Mesendoderm (in vitro differentiated cells): ENCODE data around the gene CDK5RAP2.

Source experiments
- DNase-seq: peaks from one replicate; pipeline ENCODE4 v3.0.0; 2013
- H2AK5ac ChIP-seq: 2 replicates; pipeline ENCODE4 v1.6.1; 2013; ENCODE audit warnings: low read length, inconsistent platforms
- H2BK120ac ChIP-seq: 2 replicates; pipeline ENCODE4 v1.6.1; 2013; ENCODE audit warnings: low read depth, mild to moderate bottlenecking, low read length, moderate library complexity, mixed read lengths
- H2BK15ac ChIP-seq: replicated peaks from 2 replicates; pipeline ENCODE4 v1.6.1; 2013; ENCODE audit warnings: low read depth, mild to moderate bottlenecking, moderate library complexity
- H2BK5ac ChIP-seq: 2 replicates; pipeline ENCODE4 v1.6.1; 2013; ENCODE audit warnings: low read length, inconsistent platforms
- H3K18ac ChIP-seq: 2 replicates; pipeline ENCODE4 v1.6.1; 2013; ENCODE audit warnings: mild to moderate bottlenecking, low read length, mixed read lengths
- H3K23ac ChIP-seq: one replicate; pipeline ENCODE4 v1.6.1; 2013; ENCODE audit warnings: low read length
- H3K27ac ChIP-seq: 2 replicates; pipeline ENCODE4 v1.5.1; 2013; ENCODE audit warnings: low read depth, mild to moderate bottlenecking, inconsistent platforms, low read length, moderate library complexity
- H3K27me3 ChIP-seq: 2 replicates; pipeline ENCODE4 v1.6.1; 2013; ENCODE audit warnings: low read length, control low read depth, mild to moderate bottlenecking, inconsistent platforms; ENCODE audit not compliant: insufficient read depth, poor library complexity
- H3K36me3 ChIP-seq: 2 replicates; pipeline ENCODE4 v1.6.1; 2013; ENCODE audit warnings: low read length, inconsistent platforms; ENCODE audit not compliant: control insufficient read depth, insufficient read depth
- H3K4ac ChIP-seq: one replicate; pipeline ENCODE4 v1.6.1; 2013; ENCODE audit warnings: low read depth, mild to moderate bottlenecking, low read length, moderate library complexity
- H3K4me1 ChIP-seq: 2 replicates; pipeline ENCODE4 v1.6.1; 2013; ENCODE audit warnings: low read depth, low read length, inconsistent platforms; ENCODE audit not compliant: control insufficient read depth
- H3K4me2 ChIP-seq: 2 replicates; pipeline ENCODE4 v1.6.1; 2013; ENCODE audit warnings: low read length
- H3K4me3 ChIP-seq: 2 replicates; pipeline ENCODE4 v1.5.1; 2013; ENCODE audit warnings: mild to moderate bottlenecking, low read length
- H3K56ac ChIP-seq: one replicate; pipeline ENCODE4 v1.6.1; 2013; ENCODE audit warnings: low read length
- H3K79me1 ChIP-seq: 2 replicates; pipeline ENCODE4 v1.6.1; 2013; ENCODE audit warnings: low read length, inconsistent platforms
- H3K79me2 ChIP-seq: 2 replicates; pipeline ENCODE4 v1.6.1; 2013; ENCODE audit warnings: mild to moderate bottlenecking, low read length; ENCODE audit not compliant: control insufficient read depth, insufficient read depth
- H3K9ac ChIP-seq: 2 replicates; pipeline ENCODE4 v1.6.1; 2013; ENCODE audit warnings: low read length, inconsistent platforms
- H4K5ac ChIP-seq: one replicate; pipeline ENCODE4 v1.6.1; 2013; ENCODE audit warnings: low read length
- H4K8ac ChIP-seq: one replicate; pipeline ENCODE4 v1.6.1; 2013; ENCODE audit warnings: low read depth, mild to moderate bottlenecking, control low read depth, low read length, moderate library complexity
- WGBS: extraction: QIAGEN DNeasy Blood & Tissue Kit; methylation state at CpG from one replicate; pipeline ENCODE4 v1.1.7; 2013; ENCODE audit warnings: low lambda C conversion rate, missing lambda C conversion rate; ENCODE audit not compliant: insufficient coverage; ENCODE audit errors: extremely low coverage; 5-methylcytosine and 5-hydroxymethylcytosine counted together

Gene CDK5RAP2

DNA sequence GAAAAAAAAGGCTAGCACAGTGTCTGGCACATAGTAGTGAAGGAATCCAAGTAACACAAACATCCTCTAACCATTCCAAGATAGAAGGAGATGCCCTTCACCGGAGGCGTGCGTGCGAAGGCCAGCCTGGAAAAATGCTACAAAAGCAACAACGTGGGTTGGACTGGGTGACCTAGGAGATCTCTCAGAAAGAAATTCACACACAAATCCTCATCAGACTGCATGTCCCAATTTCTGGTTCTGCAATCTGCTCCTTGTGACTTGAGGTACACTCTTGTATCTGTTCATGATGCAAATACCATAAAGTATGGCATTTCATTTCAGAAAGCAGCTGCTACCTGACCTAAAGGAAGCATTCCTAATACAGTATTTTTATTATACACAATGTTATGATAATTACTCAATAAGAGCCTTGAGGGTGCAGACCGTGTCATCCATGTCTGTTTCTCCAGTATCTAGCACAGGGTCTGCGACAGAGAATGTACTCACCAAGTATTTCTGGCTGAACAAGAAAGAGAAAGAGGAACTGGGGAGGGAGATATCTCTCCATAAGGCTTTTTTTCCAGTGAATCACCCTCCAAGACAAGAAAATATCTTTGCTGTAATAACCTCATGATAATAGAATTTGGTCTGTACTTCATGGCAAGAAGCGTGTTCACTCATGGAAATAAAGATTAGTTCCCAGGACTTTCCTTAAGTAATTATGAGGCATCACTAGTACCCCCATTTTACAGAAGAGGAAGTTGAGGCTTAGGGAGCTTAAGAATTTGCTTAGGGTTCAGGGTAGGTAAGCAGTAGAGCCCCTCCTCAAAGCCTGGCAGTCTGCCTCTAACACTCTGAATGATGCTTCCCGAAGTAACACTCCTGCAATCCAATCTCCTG is 138.3 kb downstream of the CDK5RAP2 start:
- H3K27ac ChIP-seq = no peak overlapping the region
- H3K4me1 ChIP-seq = no peaks in the 10 kb centered on the region
- H3K9ac ChIP-seq = no peak overlapping the region
- no peak overlapping the region for H4K5ac ChIP-seq
- DNase-seq = no peak
- H3K4me2 ChIP-seq = no peak overlapping the region
- H2BK5ac ChIP-seq = no peak overlapping the region
- H3K36me3 ChIP-seq = peaks cover 12% of the 10 kb centered on the region
- H3K79me2 ChIP-seq = no peaks in the 10 kb centered on the region
- H3K27me3 ChIP-seq = no peaks in the 10 kb centered on the region
- no peak overlapping the region for H3K56ac ChIP-seq
- H2BK15ac ChIP-seq = no peak overlapping the region
- no peak overlapping the region for H3K23ac ChIP-seq
- H3K4me3 ChIP-seq = no peak overlapping the region
- no peak overlapping the region for H3K18ac ChIP-seq
- no peak overlapping the region for H2BK120ac ChIP-seq
- no peak overlapping the region for H3K4ac ChIP-seq
- no peak overlapping the region for H4K8ac ChIP-seq
- H3K79me1 ChIP-seq = no peaks in the 10 kb centered on the region
- H2AK5ac ChIP-seq = no peak overlapping the region
- WGBS = no CpG with 5 or more reads among the region's 9 CpGs

DNA sequence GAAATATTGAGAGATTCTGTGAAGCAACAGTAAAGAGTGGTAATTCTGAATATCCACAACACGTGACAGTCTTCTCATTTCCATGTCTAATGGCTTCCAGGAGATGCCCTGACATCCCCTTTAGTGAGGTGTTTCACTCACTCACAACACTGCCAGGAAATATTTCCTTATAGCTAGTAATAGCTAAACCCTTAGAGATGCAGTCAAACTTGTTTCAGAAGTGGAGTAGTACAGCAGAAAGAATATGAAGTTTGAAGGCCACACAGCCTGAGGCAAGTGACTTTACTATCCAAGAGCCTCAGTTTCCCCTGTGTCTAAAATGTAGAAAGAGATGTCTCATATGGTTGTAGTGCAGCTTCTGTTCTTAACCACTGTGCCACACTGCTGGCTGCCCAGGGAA is 139.2 kb downstream of the CDK5RAP2 start:
- Histone ChIP-seq H4K8ac (no peak overlapping the region), H3K18ac (no peak overlapping the region), H3K56ac (no peak overlapping the region), H2AK5ac (no peak overlapping the region), H2BK15ac (no peak overlapping the region), H2BK5ac (no peak overlapping the region), H3K9ac (no peak overlapping the region), H3K4ac (no peak overlapping the region), H3K79me1 (no peaks in the 10 kb centered on the region), H4K5ac (no peak overlapping the region), H3K23ac (no peak overlapping the region), H3K27me3 (no peaks in the 10 kb centered on the region), H3K4me1 (no peaks in the 10 kb centered on the region), H3K4me2 (no peak overlapping the region), H2BK120ac (no peak overlapping the region), H3K27ac (no peak overlapping the region), H3K4me3 (no peak overlapping the region), H3K79me2 (no peaks in the 10 kb centered on the region), H3K36me3 (peaks cover 12% of the 10 kb centered on the region)
- no peak for DNase-seq
- no CpG with 5 or more reads among the region's 1 CpG for WGBS

DNA sequence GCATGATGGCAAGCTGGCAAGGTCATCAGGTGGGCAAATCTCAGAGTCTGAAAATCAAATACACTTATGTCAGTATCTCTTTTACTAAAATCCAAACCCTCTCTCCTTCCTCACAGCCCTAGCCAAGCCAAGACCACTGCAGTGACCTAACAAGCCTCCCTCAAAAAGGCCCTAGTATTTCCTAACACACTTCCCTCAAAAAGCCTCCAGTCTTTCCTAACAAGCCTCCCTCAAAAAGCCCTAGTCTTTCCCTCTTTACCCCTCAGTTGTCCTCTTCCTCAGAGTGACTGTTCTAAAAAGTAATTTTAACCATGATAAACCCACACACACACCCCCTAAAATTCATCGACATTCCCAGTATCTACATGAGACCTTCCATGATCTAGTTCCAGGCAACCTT is 140.0 kb downstream of the CDK5RAP2 start:
- no peak overlapping the region for H2AK5ac ChIP-seq
- WGBS = 100% methylated on average over 1 of the region's 1 CpG
- H2BK15ac ChIP-seq = no peak overlapping the region
- no peak overlapping the region for H3K56ac ChIP-seq
- no peaks in the 10 kb centered on the region for H3K27me3 ChIP-seq
- H3K9ac ChIP-seq = no peak overlapping the region
- no peak overlapping the region for H3K4ac ChIP-seq
- no peak overlapping the region for H3K4me3 ChIP-seq
- no peak overlapping the region for H3K18ac ChIP-seq
- peaks cover 10% of the 10 kb centered on the region for H3K36me3 ChIP-seq
- no peak overlapping the region for H2BK5ac ChIP-seq
- H4K8ac ChIP-seq = no peak overlapping the region
- no peak overlapping the region for H2BK120ac ChIP-seq
- no peaks in the 10 kb centered on the region for H3K79me2 ChIP-seq
- H3K4me2 ChIP-seq = no peak overlapping the region
- H3K23ac ChIP-seq = no peak overlapping the region
- no peaks in the 10 kb centered on the region for H3K4me1 ChIP-seq
- no peak overlapping the region for H3K27ac ChIP-seq
- DNase-seq = no peak
- no peaks in the 10 kb centered on the region for H3K79me1 ChIP-seq
- no peak overlapping the region for H4K5ac ChIP-seq

DNA sequence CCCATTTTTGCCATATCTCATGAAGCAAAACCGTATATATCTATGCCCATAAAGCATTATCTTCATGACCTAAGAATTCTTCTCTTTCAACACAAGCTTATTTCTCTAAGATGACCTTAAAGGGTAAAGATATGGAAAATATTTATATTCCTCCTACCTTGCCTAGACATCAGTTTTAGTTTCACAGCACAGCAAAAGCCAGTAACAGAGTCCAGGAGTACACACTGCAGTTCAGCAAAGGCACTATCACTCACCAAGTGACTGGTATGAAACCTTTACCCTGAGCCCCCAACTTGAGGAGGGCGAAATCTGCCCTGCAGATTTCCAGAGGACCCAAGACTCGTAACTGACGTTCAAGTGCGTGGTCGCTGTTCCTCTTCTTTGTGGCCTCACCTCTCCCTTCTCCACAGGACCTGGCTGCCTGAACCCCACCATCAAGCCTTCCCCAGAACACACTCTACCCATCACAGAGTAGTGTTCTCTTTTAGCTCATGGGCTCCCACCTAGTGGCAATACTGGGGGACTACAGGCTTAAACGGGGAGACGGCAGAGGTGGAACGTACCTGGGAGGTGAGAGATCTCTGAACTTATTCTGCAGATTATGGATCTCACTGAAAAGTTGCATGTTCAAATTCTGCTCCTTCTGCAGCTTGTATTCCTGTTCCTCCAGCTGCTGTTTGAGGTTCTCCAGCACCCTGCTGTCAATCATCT is 141.0 kb downstream of the CDK5RAP2 start:
- WGBS = no CpG with 5 or more reads among the region's 9 CpGs
- Histone ChIP-seq H3K4me3 (no peak overlapping the region), H4K8ac (no peak overlapping the region), H2BK15ac (no peak overlapping the region), H3K23ac (no peak overlapping the region), H3K9ac (no peak overlapping the region), H2AK5ac (no peak overlapping the region), H3K4ac (no peak overlapping the region), H3K79me2 (no peaks in the 10 kb centered on the region), H3K4me1 (no peaks in the 10 kb centered on the region), H3K18ac (no peak overlapping the region), H3K79me1 (no peaks in the 10 kb centered on the region), H3K4me2 (no peak overlapping the region), H4K5ac (no peak overlapping the region), H2BK5ac (no peak overlapping the region), H3K56ac (no peak overlapping the region), H3K27me3 (no peaks in the 10 kb centered on the region), H3K36me3 (peaks cover 10% of the 10 kb centered on the region), H3K27ac (no peak overlapping the region), H2BK120ac (no peak overlapping the region)
- DNase-seq = peak; percentile 57

DNA sequence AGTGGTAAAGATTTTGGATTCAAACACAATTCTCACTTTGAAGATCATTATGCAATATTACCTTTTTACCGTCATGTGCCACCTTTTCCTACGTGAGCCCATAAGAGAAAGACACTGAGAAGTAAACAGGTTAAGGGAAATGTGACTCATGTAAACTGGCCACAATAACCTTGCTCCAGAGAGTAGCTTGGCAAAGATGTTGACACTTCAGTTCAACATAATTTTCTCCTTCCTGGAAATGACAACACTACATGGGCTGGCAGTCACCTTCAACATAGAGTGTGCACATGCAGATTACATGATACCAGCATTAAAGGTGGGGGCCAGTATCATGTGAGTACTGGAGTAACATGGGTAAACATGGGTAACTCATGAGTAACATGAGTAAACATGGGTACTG is 141.9 kb downstream of the CDK5RAP2 start:
- H3K27me3 ChIP-seq = no peaks in the 10 kb centered on the region
- H3K4me1 ChIP-seq = no peaks in the 10 kb centered on the region
- H3K9ac ChIP-seq = no peak overlapping the region
- H3K56ac ChIP-seq = no peak overlapping the region
- no peak overlapping the region for H2BK120ac ChIP-seq
- no peaks in the 10 kb centered on the region for H3K79me2 ChIP-seq
- no peak overlapping the region for H3K23ac ChIP-seq
- H3K18ac ChIP-seq = no peak overlapping the region
- H3K27ac ChIP-seq = no peak overlapping the region
- no peak overlapping the region for H4K8ac ChIP-seq
- no peak overlapping the region for H3K4me3 ChIP-seq
- H3K4me2 ChIP-seq = no peak overlapping the region
- H3K36me3 ChIP-seq = peaks cover 12% of the 10 kb centered on the region
- no peak overlapping the region for H3K4ac ChIP-seq
- DNase-seq = no peak
- WGBS = no CpG with 5 or more reads among the region's 2 CpGs
- no peak overlapping the region for H4K5ac ChIP-seq
- no peaks in the 10 kb centered on the region for H3K79me1 ChIP-seq
- H2BK15ac ChIP-seq = no peak overlapping the region
- no peak overlapping the region for H2BK5ac ChIP-seq
- H2AK5ac ChIP-seq = no peak overlapping the region
